Esophagus squamous epithelium (tissue), 5 donors: ENCODE results near the gene SHF. TPM values are rescaled to one million over a fixed set of nuclear protein-coding genes. Genes with fewer than 3 reads are reported as not detected.

Experiments
- DNase-seq: peaks from one replicate; lab custom pipeline; 2025; lab: John Stamatoyannopoulos, UW
- H3K27ac ChIP-seq, 4 donors: fragments of 200-600 bp; sonication (generic); one replicate each; pipeline ENCODE4 v1.5.1; 2016 to 2019; ENCODE audit warnings: mild to moderate bottlenecking in 1 of 4
- H3K27me3 ChIP-seq, 4 donors: fragments of 200-600 bp; sonication (generic); 1 replicate in 3 of 4; 2 replicates in 1 of 4; pipeline versions ENCODE4 v1.5.1 to v1.6.0; 2017 to 2021; ENCODE audit warnings: antibody characterized with exemption in 1 of 4
- H3K36me3 ChIP-seq, 3 donors: fragments of 200-600 bp; sonication (generic); one replicate each; pipeline ENCODE4 v1.5.1; 2016 to 2019
- H3K4me1 ChIP-seq, 3 donors: fragments of 200-600 bp; sonication (generic); one replicate each; pipeline ENCODE4 v1.5.1; 2017 to 2019
- H3K4me3 ChIP-seq, 4 donors: fragments of 200-600 bp; sonication (generic); 1 replicate in 3 of 4; 2 replicates in 1 of 4; pipeline ENCODE4 v1.5.1; 2016 to 2019; ENCODE audit warnings: mild to moderate bottlenecking in 2 of 4, moderate library complexity in 1 of 4
- H3K9me3 ChIP-seq, 3 donors: fragments of 200-600 bp; sonication (generic); one replicate each; pipeline ENCODE4 v1.5.1; 2016 to 2019
- POLR2A ChIP-seq, 4 donors: fragments of 450-650 bp; IDR thresholded peaks; one replicate each; pipeline ENCODE4 v1.6.1; 2017; ENCODE audit warnings: antibody characterized with exemption in 4 of 4, mild to moderate bottlenecking in 4 of 4, moderate library complexity in 3 of 4
- WGBS, 2 donors: methylation state at CpG; one replicate each; pipeline ENCODE4 v1.1.5; 2018; 5-methylcytosine and 5-hydroxymethylcytosine counted together
- intact Hi-C: fragments of 100-400 bp; cut with DNase I; formaldehyde crosslinking; loops from one replicate; pipeline ENCODE4 v1.15.0; 2022
- total RNA-seq, 4 donors: library from RNA; depleted of rRNA; stranded (reverse); fragments of >200 nt; gene quantifications; one replicate each; pipeline ENCODE4 v1.1.0, GENCODE V29; 2016
- TF ChIP-seq, protein P1 (sequence below), 6 experiments: fragments of 450-650 bp in 4 of 6; fragments of 200-600 bp in 2 of 6; sonication (generic) in 2 of 6; IDR thresholded peaks; one replicate each; pipeline ENCODE4 v1.5.1; 2016 to 2019; ENCODE audit warnings: antibody characterized with exemption in 6 of 6, mild to moderate bottlenecking in 4 of 6, moderate library complexity in 4 of 6
- donor health status: DM: yes; HTN: yes; CAD: no.

SHF gene
- total RNA-seq, 4 donors from 2014 or later, result 1.9 to 12.0 (median 5.7) TPM

GRCh38 chr15:45148076-45149059 is 39.4 kb downstream of the SHF start:
- H3K27ac ChIP-seq, result peak overlapping the region in 3 of 4 donors; percentile 61 to 76 (median 72)
- intact Hi-C loops, result no loop called here
- H3K4me3 ChIP-seq, result no peak overlapping the region

DNA sequence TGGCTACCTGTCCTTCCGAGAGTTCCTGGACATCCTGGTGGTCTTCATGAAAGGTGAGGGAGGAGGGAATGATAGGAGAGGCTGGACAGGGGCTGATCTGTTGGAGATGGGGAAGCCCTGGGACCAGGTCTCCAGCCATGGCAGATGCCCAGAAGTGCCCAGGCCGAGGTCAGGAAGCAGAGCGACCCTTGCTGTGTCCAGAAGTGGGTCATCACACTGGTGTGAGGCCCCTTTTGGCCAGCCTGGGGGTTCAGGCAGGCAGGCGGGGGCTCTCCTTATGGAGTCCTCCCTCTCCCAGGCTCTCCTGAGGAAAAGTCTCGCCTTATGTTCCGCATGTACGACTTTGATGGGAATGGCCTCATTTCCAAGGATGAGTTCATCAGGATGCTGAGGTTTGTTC is 40.2 kb downstream of the SHF start:
- 80 to 94% methylated on average over 1 to 6 of the region's 7 CpGs for WGBS, 2 donors
- no peak for TF ChIP-seq POLR2A (IDR thresholded peaks at IDR 0.05)
- TF ChIP-seq, protein P1, sequence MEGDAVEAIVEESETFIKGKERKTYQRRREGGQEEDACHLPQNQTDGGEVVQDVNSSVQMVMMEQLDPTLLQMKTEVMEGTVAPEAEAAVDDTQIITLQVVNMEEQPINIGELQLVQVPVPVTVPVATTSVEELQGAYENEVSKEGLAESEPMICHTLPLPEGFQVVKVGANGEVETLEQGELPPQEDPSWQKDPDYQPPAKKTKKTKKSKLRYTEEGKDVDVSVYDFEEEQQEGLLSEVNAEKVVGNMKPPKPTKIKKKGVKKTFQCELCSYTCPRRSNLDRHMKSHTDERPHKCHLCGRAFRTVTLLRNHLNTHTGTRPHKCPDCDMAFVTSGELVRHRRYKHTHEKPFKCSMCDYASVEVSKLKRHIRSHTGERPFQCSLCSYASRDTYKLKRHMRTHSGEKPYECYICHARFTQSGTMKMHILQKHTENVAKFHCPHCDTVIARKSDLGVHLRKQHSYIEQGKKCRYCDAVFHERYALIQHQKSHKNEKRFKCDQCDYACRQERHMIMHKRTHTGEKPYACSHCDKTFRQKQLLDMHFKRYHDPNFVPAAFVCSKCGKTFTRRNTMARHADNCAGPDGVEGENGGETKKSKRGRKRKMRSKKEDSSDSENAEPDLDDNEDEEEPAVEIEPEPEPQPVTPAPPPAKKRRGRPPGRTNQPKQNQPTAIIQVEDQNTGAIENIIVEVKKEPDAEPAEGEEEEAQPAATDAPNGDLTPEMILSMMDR (IDR thresholded peaks at IDR 0.05), result no peak
- H3K36me3 ChIP-seq, result peaks cover 0 to 92% (median 6%) of the 10 kb centered on the region in 3 donors
- H3K27me3 ChIP-seq, result peaks cover 0 to 5% (median 0%) of the 10 kb centered on the region in 4 donors
- no peak overlapping the region for H3K4me3 ChIP-seq
- peaks cover 0 to 49% (median 12%) of the 10 kb centered on the region in 3 donors for H3K4me1 ChIP-seq
- no peak for DNase-seq
- intact Hi-C loops, result no loop called here
- H3K27ac ChIP-seq, result peak overlapping the region in 3 of 4 donors; percentile 61 to 76 (median 72)
- no peaks in the 10 kb centered on the region for H3K9me3 ChIP-seq

More at GRCh38 chr15:45148076-45149059, 39.4 kb downstream of the SHF start:
- Histone ChIP-seq H3K36me3 (peaks cover 0 to 92% (median 6%) of the 10 kb centered on the region in 3 donors), H3K9me3 (no peaks in the 10 kb centered on the region), H3K27me3 (peaks cover 0 to 5% (median 0%) of the 10 kb centered on the region in 4 donors), H3K4me1 (peaks cover 0 to 49% (median 12%) of the 10 kb centered on the region in 3 donors)
- TF ChIP-seq, protein P1 (IDR thresholded peaks at IDR 0.05), result no peak
- TF ChIP-seq POLR2A (IDR thresholded peaks at IDR 0.05), result no peak
- 59 to 69% methylated on average over 9 to 11 of the region's 12 CpGs for WGBS, 2 donors
- no peak for DNase-seq

DNA sequence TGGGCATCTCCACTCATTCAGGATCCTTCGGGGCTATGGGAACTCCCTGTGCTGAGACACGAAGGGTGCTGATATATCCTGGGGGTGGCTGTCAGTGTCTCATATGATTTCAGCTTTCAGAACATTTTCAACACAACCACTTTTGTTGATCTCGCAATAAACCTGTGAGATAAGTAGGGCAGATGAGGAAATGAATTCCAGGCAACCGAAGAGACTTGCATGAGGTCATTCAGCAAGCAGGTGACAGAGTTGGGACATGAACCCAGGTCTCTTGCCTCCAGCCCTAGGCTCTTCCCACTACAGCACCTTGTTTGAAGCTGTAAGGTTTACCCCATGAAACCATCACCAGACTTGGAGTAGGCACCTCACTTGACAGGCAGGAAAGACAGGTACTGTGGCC is 41.4 kb downstream of the SHF start:
- intact Hi-C loops, result no loop called here
- Histone ChIP-seq H3K27ac (peak overlapping the region; percentile 19 to 76 (median 64)), H3K27me3 (peaks cover 0 to 9% (median 0%) of the 10 kb centered on the region in 4 donors), H3K4me1 (peaks cover 0 to 49% (median 12%) of the 10 kb centered on the region in 3 donors), H3K9me3 (no peaks in the 10 kb centered on the region), H3K36me3 (peaks cover 0 to 92% (median 0%) of the 10 kb centered on the region in 3 donors), H3K4me3 (no peak overlapping the region)
- no peak for DNase-seq
- TF ChIP-seq POLR2A (IDR thresholded peaks at IDR 0.05), result no peak
- TF ChIP-seq, protein P1 (IDR thresholded peaks at IDR 0.05), result no peak
- 45 to 77% methylated on average over 4 of the region's 4 CpGs for WGBS, 2 donors

- 50 to 82% methylated on average over 2 to 6 of the region's 9 CpGs for WGBS, 2 donors
- H3K36me3 ChIP-seq, result peaks cover 0 to 92% (median 5%) of the 10 kb centered on the region in 3 donors
- no peak overlapping the region for H3K4me3 ChIP-seq
- DNase-seq, result no peak
- H3K27me3 ChIP-seq, result peaks cover 0 to 17% (median 0%) of the 10 kb centered on the region in 4 donors
- H3K4me1 ChIP-seq, result peaks cover 0 to 49% (median 12%) of the 10 kb centered on the region in 3 donors
- H3K9me3 ChIP-seq, result no peaks in the 10 kb centered on the region
- H3K27ac ChIP-seq, result peak overlapping the region in 1 of 4 donors; percentile 72
- intact Hi-C loops, result no loop called here
- TF ChIP-seq, protein P1 (IDR thresholded peaks at IDR 0.05), result no peak
- no peak for TF ChIP-seq POLR2A (IDR thresholded peaks at IDR 0.05)
These were observed 43.0 kb downstream of the SHF start for GRCh38 chr15:45144775-45145174.
